GM19467 (cell line): Measurements from ENCODE around the gene TESMIN.

ENCODE experiments used
- ATAC-seq: cut with Tn5 transposase; IDR thresholded peaks from one replicate; pipeline ENCODE4 v1.9.1; 2021; ENCODE audit warnings: mild to moderate bottlenecking, moderate library complexity; ENCODE audit not compliant: unreplicated experiment

The TESMIN gene

DNA sequence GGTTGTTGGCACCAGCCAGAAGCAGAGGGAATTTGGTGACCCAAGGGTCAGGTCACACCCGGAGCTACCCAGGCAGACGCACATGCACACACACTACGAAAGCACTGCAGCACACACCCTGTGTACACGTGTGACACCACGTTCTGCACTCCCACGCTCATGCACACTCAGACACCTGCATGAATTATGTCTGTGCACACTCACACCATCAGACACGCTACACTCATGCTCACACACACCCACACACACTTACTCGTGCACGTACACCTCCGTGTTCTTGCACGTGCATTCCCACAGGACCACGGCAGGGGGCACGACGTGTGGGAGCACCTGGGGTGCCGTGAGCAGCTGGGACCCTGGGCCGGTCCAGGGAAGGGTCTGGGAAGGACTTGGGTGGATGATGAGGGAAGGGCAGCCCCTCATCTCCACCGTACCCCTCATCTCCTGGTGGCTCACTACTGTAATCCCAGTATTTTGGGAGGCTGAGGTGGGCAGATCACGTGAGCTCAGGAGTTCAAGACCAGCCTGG, 87.8 kb downstream of the TESMIN start:
- no peak for ATAC-seq

DNA sequence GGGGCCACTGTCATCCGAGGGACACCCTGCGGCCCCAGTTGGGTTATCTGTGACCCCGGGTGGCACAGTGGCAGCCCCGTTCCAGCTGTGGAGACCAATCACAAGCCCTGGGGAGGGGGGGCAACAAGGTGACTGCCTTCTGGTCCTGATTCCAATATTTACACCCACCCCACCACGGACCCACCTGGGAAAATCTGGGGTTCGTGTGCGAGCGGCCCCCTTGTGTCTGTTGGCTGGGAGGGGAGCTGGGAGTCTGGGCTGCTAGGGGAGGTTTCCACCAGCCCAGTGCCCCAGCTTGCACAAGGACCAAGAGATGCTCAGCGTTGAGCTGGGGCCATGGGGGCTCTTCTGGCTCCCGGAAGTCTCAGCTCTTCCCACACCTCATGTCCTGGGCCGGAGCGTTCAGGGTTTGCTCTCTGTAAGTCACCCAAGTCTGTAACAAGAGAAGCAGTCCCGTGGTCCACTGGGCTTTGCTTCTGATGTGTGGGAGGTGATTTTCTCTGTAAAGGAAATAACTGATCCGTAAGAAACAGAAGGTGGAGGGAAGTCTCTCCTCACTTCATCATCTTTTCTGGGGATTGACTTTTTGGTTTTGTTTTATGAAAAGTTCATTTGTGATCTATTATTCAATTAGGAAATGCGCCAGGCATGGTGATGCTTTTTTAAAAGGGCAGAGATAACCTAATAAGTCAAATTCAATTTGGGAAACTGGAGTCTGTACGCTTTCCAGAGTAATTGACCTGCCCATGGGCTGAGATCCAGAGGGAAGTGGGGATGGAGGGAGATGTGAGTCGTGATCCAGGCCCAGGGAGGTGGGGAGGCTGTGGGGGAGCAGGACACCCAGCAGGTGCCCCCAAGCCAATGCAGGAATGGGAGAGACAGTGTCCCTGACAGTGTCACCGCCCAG, 89.4 kb downstream of the TESMIN start:
- ATAC-seq: no peak

DNA sequence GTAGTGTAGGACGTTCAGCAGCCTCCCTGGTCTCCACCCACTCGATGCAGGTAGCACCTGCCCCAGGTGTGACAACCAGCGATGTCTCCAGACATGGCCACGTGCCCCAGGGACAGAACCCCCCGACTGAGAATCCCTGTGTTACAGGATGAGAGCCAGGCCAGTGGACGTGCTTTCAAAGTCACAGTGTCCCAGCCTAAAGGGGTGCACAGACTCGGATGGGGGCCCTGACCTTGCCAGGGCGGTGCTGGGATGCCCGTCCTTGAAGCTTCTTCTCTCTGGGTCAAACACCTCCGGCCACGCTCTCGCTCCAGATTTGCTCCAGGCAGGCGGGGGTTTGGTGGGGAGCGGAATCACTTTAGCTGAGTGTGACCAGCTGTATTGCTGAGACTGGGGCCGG, 90.3 kb downstream of the TESMIN start:
- ATAC-seq: no peak

DNA sequence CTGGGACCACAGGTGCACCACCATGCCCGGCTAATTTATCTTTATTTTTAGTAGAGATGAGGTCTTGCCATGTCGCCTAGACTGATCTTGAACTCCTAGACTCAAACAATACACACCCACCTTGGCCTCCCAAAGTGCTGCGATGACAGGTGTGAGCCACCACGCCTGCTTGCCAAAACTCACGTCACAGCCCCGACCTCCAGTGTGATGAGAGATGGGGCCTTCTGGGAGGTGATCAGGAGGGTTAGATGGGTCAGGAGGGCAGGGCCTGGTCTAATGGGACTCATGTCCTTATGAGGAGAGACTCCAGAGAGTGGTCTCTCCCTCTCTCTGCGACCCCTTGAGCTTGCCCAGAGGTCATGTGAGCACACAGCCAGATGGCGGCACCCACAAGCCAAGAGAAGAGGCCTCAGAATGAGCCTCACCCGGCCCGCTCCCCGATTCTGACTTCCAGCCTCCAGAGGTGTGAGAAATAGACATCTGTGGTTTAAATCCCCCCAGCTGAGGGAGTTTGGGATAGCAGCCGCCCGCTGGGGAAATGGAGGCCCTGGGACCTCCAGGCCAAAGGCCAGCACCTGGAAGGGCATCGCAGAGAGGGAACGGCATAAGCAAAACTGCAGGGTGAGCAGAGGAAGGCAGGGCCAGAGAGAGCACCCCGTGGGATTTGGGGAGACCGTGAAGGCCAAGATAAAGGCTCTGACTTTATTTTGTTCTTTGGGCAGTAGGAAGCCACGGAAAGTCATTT, 91.1 kb downstream of the TESMIN start:
- ATAC-seq: no peak

DNA sequence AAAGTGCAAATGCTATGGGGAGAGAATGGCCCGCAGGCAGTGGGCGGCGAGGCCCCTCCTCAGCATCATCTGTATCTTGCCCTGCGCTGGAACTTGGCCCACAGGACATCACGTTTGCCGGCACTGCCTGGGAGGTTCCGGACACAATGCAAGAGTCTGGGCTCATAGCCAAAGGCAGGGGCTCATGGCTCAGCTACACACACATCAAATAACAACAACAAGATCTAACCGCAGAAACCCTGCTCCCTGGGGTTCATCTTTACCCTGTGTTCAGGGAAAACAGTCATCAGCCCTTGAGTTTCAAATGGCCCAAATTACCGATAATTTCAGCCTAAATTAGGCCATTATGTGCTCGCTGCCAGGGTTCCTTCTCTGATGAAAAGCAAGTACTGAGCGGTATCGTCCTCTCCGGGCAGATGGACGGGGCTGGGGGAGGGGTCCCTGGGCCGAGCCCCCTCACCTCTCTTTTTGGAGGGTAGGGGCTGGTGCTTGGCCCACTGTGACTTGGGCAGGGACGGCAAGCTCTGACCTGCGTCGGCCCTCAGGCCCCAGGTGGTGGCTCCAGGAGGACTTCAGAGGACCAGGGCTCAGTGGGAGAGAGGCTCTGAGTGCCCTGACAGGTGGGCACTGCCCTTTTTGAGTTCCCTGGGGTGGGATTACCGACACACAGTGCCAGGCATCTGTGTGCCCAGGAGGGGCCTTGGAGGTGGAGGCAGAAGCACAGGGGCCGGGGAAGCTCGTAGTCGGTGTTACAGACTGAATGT, 92.0 kb downstream of the TESMIN start:
- no peak for ATAC-seq

DNA sequence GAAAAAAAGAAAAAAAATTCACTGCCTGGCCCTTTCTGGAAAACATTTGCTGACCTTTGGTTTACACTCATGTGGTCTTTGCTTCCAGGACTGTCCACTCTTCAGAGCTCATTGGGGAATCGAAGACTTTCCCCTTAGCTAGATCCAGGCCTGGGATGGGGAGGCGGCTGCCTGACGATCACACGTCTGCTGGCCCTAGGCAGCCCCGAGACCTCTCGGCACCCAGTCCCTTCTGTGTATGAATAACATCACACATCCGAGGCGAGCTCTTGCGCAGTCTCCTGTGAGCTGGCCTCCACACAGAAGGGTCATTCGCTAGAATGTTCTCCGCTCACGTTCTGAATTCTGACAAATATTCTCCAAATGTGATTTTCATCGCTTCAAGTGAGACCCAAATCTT, 92.7 kb downstream of the TESMIN start:
- ATAC-seq: no peak

DNA sequence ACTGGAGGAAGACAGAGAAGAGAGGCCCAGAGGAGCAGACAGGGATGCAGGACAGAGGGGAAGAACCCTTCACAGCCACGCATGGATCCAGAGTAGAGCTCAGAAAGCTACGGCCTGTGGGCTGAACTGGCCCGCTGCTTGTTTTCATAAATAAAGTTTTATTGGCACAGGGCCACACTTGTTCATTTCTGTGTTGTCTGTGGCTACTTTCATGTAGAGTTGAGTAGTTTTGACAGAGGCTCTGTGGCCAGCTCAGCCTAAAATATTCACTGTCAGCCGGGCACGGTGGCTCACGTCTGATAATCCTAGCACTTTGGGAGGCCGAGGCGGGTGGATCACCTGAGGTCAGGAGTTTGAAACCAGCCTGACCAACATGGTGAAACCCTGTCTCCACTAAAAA, 93.2 kb downstream of the TESMIN start:
- ATAC-seq: no peak
